Measurements from ENCODE around the gene LZIC. TPM values are rescaled to one million over a fixed set of nuclear protein-coding genes. Genes with fewer than 3 reads are reported as not detected.

LZIC gene
- total and polyA plus RNA-seq, 2 of the 8 experiments (the other 6 are each of a cell fraction or from before 2014, with no cell fraction given) = 4.8 to 20.3 TPM

DNA sequence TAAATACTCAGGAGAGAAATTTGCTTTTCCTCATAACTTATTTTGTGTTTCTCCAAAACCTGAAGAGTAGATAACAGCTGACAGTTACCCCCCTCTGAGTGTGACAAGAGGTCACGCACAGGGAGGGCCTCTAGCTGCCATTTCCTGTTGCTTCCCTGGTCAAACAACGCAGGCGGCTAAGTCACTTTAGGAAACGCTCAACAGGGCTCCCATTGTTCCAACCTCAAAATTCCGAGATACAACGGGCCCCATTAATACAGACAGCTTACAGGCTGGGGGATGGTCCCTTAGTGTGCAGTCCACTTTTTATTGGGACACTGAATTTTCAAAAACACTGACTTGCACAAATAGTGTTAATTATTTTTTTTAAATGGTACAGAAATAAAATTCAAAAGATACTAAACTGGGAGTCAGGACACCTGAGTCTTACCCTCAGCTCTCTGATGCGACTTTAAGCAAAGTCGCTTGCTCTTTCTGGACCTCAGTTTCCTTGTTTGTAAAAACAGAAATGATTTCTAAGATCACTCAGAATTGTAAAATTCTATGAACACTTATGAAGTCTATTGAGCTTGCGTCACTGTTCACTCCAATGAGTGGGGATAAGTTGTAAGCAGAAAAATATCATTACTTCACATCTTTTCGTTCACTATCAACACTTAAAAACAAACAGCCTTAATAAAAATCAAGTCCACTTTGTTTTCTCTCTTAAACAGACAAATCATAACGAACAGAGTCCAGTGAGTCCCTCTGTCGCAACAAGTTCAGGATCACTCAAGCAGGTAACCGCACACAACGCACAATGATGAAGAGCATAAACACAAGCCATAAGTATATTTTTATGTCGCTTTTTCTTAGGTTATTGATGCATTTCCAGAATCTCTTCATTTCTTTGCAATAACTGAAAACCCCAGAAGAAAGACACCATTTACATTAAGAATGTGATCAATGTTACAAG is 13.5 kb downstream of the LZIC start (continued):
- TF ChIP-seq RNF2 (IDR thresholded peaks at IDR 0.05; ENCODE audit: borderline replicate concordance, low read depth, low read length, missing control alignments, poor library complexity, severe bottlenecking) = no peak
- no peak for TF ChIP-seq SP4 (IDR thresholded peaks at IDR 0.05; ENCODE audit: low read length)
- no peak for TF ChIP-seq SP1 (IDR thresholded peaks at IDR 0.05; ENCODE audit: low read depth, low read length)
- peak in 1 of 2 experiments; percentile 81; a peak in 1 of 4 replicates for TF ChIP-seq SIN3A (conservative IDR thresholded peaks at IDR 0.05 in 1 of 2, IDR thresholded peaks at IDR 0.05 in 1 of 2; ENCODE audit: low read depth in 1 of 2, low read length in 2 of 2)
- TF ChIP-seq TCF12 (IDR thresholded peaks at IDR 0.05; ENCODE audit: low read depth, low read length) = peak; percentile 36; the same call in 1 of the 2 replicates
- TF ChIP-seq JUN (IDR thresholded peaks at IDR 0.05; ENCODE audit: low read depth, low read length) = no peak
- TF ChIP-seq, protein P1, sequence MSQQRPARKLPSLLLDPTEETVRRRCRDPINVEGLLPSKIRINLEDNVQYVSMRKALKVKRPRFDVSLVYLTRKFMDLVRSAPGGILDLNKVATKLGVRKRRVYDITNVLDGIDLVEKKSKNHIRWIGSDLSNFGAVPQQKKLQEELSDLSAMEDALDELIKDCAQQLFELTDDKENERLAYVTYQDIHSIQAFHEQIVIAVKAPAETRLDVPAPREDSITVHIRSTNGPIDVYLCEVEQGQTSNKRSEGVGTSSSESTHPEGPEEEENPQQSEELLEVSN (IDR thresholded peaks at IDR 0.05) = no peak
- no peak for TF ChIP-seq CHD1 (IDR thresholded peaks at IDR 0.05; ENCODE audit: low read depth, low read length)
- TF ChIP-seq, protein P2, sequence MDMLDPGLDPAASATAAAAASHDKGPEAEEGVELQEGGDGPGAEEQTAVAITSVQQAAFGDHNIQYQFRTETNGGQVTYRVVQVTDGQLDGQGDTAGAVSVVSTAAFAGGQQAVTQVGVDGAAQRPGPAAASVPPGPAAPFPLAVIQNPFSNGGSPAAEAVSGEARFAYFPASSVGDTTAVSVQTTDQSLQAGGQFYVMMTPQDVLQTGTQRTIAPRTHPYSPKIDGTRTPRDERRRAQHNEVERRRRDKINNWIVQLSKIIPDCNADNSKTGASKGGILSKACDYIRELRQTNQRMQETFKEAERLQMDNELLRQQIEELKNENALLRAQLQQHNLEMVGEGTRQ (IDR thresholded peaks at IDR 0.05; ENCODE audit: low read length) = no peak
- TF ChIP-seq SUZ12 (IDR thresholded peaks at IDR 0.05; ENCODE audit: low read length) = no peak
